SU-DHL-6 (cell line): ENCODE results near the gene AADACL4.

Source experiments
- H2AFZ ChIP-seq: fragments of 200-600 bp; sonication (generic); 2 replicates; pipeline ENCODE4 v1.6.1; 2014; ENCODE audit warnings: low read depth, mild to moderate bottlenecking, moderate library complexity, mixed read lengths, antibody characterized with exemption, low read length; ENCODE audit not compliant: severe bottlenecking
- H3F3A ChIP-seq: fragments of 200-600 bp; shearing (Covaris generic); 2 replicates; pipeline ENCODE4 v1.6.0; 2016; ENCODE audit warnings: antibody characterized with exemption, mild to moderate bottlenecking; ENCODE audit not compliant: insufficient read depth
- H3K27ac ChIP-seq: fragments of 200-600 bp; sonication (generic); 2 replicates; pipeline ENCODE4 v1.5.1; 2016; ENCODE audit warnings: low read depth, mild to moderate bottlenecking, low read length, moderate library complexity, mixed read lengths
- H3K27me3 ChIP-seq: fragments of 200-600 bp; sonication (generic), shearing (Covaris generic); 2 replicates; pipeline ENCODE4 v1.6.0; 2014; ENCODE audit warnings: mild to moderate bottlenecking, low read length
- H3K36me3 ChIP-seq: fragments of 200-600 bp; sonication (generic); 2 replicates; pipeline ENCODE4 v1.6.1; 2014; ENCODE audit warnings: mild to moderate bottlenecking, low read length, mixed read lengths
- H3K4me2 ChIP-seq: fragments of 300-600, 200-600 bp; shearing (Covaris generic), sonication (generic); 2 replicates; pipeline ENCODE4 v1.6.0; 2014; ENCODE audit warnings: low read length, low read depth, mild to moderate bottlenecking; ENCODE audit not compliant: poor library complexity, severe bottlenecking
- H3K4me3 ChIP-seq: fragments of 200-600 bp; sonication (generic); 2 replicates; pipeline ENCODE4 v1.5.1; 2014; ENCODE audit warnings: antibody characterized with exemption, low read length, mild to moderate bottlenecking, mixed read lengths; ENCODE audit not compliant: insufficient read depth, poor library complexity, severe bottlenecking
- H3K79me2 ChIP-seq: fragments of 200-600 bp; sonication (generic); 2 replicates; pipeline ENCODE4 v1.6.1; 2014; ENCODE audit warnings: mild to moderate bottlenecking, low read length, moderate library complexity; ENCODE audit not compliant: insufficient read depth
- H3K9ac ChIP-seq: fragments of 200-600 bp; sonication (generic); 2 replicates; pipeline ENCODE4 v1.7.0; 2014; ENCODE audit warnings: mild to moderate bottlenecking, low read length
- H3K9me2 ChIP-seq: fragments of 200-600 bp; sonication (generic); replicated peaks from 2 replicates; pipeline ENCODE4 v1.6.1; 2014; ENCODE audit warnings: low read length; ENCODE audit not compliant: insufficient read depth
- H3K9me3 ChIP-seq: fragments of 200-600 bp; sonication (generic); 2 replicates; pipeline ENCODE4 v1.6.1; 2014; ENCODE audit warnings: low read length, mixed read lengths; ENCODE audit not compliant: insufficient read depth
- H4K20me1 ChIP-seq: fragments of 200-600 bp; sonication (generic); 2 replicates; pipeline ENCODE4 v1.6.1; 2014; ENCODE audit warnings: low read depth, mild to moderate bottlenecking, antibody characterized with exemption, low read length, moderate library complexity, mixed read lengths
- CTCF ChIP-seq: fragments of 200-600 bp; sonication (generic); IDR thresholded peaks from one replicate; pipeline ENCODE4 v1.5.1; 2017; ENCODE audit warnings: antibody characterized with exemption, mild to moderate bottlenecking, low read length, moderate library complexity; ENCODE audit not compliant: insufficient read depth, poor library complexity, severe bottlenecking
- EZH2phosphoT487 ChIP-seq: fragments of 200-600 bp; sonication (generic), shearing (Covaris generic); conservative IDR thresholded peaks from 2 replicates; pipeline ENCODE4 v1.6.1; 2018; ENCODE audit warnings: mild to moderate bottlenecking, antibody characterized with exemption, low read length, moderate library complexity, mixed read lengths

AADACL4 gene

DNA sequence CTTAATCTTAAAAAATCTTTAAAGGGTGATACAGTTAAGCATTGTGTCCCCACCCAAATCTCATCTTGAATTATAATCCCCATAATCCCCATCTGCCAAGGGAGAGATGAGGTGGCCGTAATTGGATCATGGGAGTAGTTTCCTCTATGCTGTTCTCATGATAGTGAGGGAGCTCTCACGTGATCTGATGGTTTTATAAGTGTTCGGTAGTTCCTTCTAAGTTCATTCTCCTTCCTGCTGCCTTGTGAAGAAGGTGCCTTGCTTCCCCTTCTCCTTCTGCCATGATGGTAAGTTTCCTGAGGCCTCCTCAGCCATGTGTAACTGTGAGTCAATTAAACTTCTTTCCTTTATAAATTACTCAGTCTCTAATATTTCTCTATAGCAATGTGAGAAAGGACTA is 36.6 kb upstream of the AADACL4 start:
- Histone ChIP-seq H4K20me1 (no peaks in the 10 kb centered on the region), H3K36me3 (no peaks in the 10 kb centered on the region), H3K9ac (no peak overlapping the region), H3K27me3 (no peaks in the 10 kb centered on the region), H3K27ac (no peak overlapping the region), H3K79me2 (no peaks in the 10 kb centered on the region), H3K9me2 (no peaks in the 10 kb centered on the region), H2AFZ (no peak overlapping the region), H3K9me3 (no peaks in the 10 kb centered on the region), H3K4me2 (no peak overlapping the region), H3F3A (no peaks in the 10 kb centered on the region), H3K4me3 (no peak overlapping the region)
- TF ChIP-seq EZH2phosphoT487: no peak
- TF ChIP-seq CTCF: no peak

- TF ChIP-seq CTCF (no peak), EZH2phosphoT487 (no peak)
- Histone ChIP-seq H3K36me3 (no peaks in the 10 kb centered on the region), H3K4me3 (no peak overlapping the region), H3F3A (no peaks in the 10 kb centered on the region), H3K27me3 (no peaks in the 10 kb centered on the region), H3K9me2 (no peaks in the 10 kb centered on the region), H3K9ac (no peak overlapping the region), H3K79me2 (no peaks in the 10 kb centered on the region), H3K27ac (no peak overlapping the region), H3K4me2 (no peak overlapping the region), H2AFZ (no peak overlapping the region), H4K20me1 (no peaks in the 10 kb centered on the region), H3K9me3 (no peaks in the 10 kb centered on the region)
Measured at GRCh38 chr1:12608311-12608957, 35.5 kb upstream of the AADACL4 start.

- H3F3A ChIP-seq: no peaks in the 10 kb centered on the region
- H4K20me1 ChIP-seq: no peaks in the 10 kb centered on the region
- H3K27me3 ChIP-seq: no peaks in the 10 kb centered on the region
- H3K79me2 ChIP-seq: no peaks in the 10 kb centered on the region
- H3K9me3 ChIP-seq: no peaks in the 10 kb centered on the region
- H3K4me2 ChIP-seq: no peak overlapping the region
- H3K9ac ChIP-seq: no peak overlapping the region
- H3K4me3 ChIP-seq: no peak overlapping the region
- H3K36me3 ChIP-seq: no peaks in the 10 kb centered on the region
- no peaks in the 10 kb centered on the region for H3K9me2 ChIP-seq
- no peak overlapping the region for H3K27ac ChIP-seq
- no peak overlapping the region for H2AFZ ChIP-seq
- TF ChIP-seq EZH2phosphoT487 (no peak), CTCF (no peak)
Measured at GRCh38 chr1:12609469-12610003, 34.3 kb upstream of the AADACL4 start.
